HG03097 (cell line): Measurements from ENCODE around the gene CGB1.
"Not testable (repeated sequence)": the region's sequence is repeated elsewhere in the genome, so short reads cannot be mapped to it uniquely, and the experiment has no call there.

Experiments used
- ATAC-seq: cut with Tn5 transposase; IDR thresholded peaks from one replicate; pipeline ENCODE4 v1.9.1; 2021; ENCODE audit not compliant: unreplicated experiment, low FRiP score

CGB1 gene

DNA sequence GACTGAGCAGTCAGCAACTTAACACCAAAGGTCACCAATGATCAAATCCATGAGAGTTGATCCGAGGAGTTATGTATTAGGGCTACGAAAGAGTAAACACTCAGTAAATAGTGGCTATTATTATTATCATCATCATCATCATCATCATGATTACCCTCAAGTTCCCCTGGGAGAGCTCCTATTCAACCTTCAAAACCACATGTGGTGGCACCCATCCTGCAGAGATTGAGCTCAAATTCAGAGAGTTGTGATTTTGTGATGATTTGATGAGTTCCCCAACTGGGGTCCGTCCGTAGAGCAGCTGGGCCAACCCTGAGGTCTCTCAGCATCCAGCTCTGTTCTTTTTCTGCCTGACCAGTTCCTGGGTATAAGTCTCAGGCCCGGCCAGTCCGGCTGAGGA is 11.6 kb downstream of the CGB1 start:
- ATAC-seq: not testable (repeated sequence)

- not testable (repeated sequence) for ATAC-seq
Measured at GRCh38 chr19:49024233-49024632, 12.5 kb downstream of the CGB1 start, which contains the start of gene CGB3. Gene CGB3 (minus strand): TSS chr19:49024333. CDS start chr19:49023971, 362 bp downstream.

- no peak for ATAC-seq
Measured at GRCh38 chr19:49022116-49022515, 14.6 kb downstream of the CGB1 start.

GRCh38 chr19:49020931-49021895 is 15.5 kb downstream of the CGB1 start:
- ATAC-seq: no peak

DNA sequence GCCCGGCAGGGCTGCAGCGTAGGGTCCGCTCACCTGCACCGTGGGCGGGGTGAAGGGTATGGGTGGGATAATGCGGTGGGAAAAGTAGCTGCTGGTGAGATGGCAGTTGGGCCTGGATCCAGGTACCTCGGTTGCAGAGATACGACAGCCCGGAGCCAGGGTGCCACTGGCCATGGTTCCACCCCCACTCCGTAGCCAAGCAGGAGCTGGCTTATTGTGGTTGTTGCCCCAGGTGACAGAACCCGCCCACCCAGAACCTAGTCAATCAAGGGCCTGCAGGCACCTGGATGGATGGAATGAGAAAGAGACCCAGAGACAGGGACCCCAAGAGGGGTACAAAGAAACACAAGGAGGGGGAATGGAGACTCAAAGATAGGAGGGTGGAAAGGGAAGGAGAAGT is 16.4 kb downstream of the CGB1 start:
- no peak for ATAC-seq

DNA sequence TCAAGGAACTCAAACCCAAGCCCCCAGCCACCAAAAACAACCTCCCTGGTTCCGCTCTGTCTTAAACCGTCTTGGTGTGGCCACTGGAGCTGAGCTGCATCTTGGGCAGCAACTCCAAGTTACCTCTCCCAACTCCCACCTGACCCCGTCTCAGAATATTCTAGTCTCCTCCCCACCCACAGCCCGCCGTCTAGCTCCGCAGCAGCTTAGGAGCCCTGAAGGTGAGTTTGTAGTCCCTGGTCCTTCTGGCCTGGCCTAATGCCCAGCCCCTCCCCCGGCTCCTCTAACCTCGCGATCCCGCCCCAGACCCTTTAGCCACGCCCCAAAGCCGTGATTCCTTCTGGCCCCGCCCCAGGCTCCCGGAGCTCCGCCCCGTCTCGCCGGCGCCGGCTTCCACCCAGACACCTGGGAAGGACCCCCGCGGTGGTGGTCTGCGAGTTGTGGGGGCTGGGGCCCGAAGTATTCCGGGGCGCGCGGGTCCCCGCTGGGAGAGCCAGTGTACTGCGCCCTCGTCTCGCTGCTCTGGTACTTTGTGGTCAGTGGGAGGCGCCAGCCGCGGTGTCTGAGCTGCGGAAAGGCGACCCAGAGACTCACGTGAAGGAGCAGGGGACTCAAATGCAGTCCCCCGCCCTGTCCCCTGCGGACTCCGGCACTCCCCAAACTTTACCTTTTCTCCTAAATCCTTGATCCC is 17.3 kb downstream of the CGB1 start:
- no peak for ATAC-seq

- ATAC-seq: not testable (repeated sequence)
Measured at GRCh38 chr19:49018388-49019241, 18.1 kb downstream of the CGB1 start.

GRCh38 chr19:49017666-49018351 is 18.9 kb downstream of the CGB1 start:
- ATAC-seq: no peak

DNA sequence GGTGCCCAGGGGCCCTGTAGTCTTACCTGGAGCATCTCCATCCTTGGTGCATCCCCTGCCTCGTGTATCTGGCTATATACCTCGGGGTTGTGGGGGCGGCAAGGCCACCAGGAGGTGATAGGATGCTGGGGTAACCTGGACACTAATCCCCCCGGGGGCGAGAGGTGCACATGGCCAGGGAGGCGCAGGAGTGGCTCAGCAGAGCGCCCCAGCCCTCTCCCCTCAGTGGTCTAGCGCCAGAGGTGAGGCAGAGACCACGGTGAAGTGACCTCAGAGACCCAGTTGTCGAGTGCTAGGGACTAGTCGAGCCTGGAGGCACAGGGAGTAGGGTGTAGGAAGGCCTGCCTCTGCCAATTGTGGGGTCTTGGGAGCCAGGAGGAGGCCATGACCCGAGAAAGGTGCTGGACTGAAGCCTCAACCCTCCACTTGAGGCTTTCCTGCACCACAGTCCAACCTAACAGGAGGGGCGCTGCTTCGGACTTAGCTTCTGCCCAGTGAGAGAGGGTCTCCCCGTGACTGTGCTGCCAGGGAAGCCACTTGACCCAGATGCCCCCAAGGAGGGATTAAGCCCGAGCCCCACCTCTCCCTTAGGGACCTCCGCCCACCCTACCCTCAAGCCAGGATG is 19.5 kb downstream of the CGB1 start, which contains the start of gene LHB:
Gene LHB (minus strand): TSS at position 51 of the 625 bp plus-strand sequence. CDS start 10 bp downstream, at position 41.
- no peak for ATAC-seq

GRCh38 chr19:49016067-49016839 is 20.4 kb downstream of the CGB1 start:
- ATAC-seq: no peak

DNA sequence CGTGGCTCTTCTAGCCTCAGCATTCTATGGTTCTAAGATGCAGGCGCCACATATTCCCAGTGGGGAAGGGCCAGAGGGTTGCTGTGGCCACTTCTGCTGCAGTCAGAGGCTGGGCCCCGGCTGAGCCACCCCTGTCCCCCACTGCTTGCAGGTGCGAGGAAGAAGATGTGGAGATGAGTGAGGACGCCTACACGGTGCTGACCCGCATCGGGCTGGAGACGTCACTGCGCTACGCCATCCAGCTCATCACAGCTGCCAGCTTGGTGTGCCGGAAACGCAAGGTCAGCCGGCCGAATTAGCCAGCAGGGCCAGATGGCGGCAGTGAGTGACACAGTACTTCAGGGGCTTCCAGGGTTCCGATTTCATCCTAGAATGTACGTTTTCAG is 21.8 kb downstream of the CGB1 start:
- no peak for ATAC-seq

GRCh38 chr19:49014123-49014869 is 22.4 kb downstream of the CGB1 start:
- no peak for ATAC-seq

GRCh38 chr19:49011194-49011593 is 25.5 kb downstream of the CGB1 start:
- ATAC-seq: no peak

- ATAC-seq: no peak
Measured at GRCh38 chr19:49010453-49010852, 26.2 kb downstream of the CGB1 start.

GRCh38 chr19:49009828-49010227 is 26.9 kb downstream of the CGB1 start:
- no peak for ATAC-seq

GRCh38 chr19:49006905-49007304 is 29.8 kb downstream of the CGB1 start:
- ATAC-seq: no peak

DNA sequence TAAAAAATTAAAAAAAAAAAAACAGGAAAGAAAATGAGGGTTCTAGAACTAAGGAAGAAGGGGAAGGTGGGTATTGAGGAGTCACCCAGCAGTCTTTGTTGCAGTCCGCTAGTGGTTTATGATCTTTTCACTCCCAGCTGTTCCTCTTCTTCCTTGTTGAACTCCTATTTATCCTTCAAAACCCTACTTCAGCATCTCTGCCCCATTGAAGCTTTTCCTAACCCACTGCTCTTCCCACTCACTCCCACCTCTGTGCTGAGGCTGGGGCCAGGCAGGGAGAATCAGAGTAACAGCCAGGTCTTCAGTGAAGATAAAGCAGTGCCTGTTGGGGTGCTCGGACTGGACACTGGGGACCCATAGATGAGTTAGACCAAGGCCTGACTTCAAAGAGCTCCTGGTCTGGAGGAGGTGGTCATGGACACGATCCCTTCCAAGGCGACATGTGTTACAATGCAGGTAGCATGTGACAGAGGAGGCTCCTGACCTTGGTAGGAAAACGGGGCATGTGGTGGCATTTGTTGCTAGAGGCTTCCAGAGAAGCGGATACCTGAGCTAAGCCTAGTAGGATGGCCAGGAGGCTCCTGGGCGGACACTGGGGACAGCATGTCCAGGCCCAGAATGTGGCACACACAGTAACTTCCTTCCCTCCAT is 31.6 kb downstream of the CGB1 start:
- ATAC-seq: no peak

DNA sequence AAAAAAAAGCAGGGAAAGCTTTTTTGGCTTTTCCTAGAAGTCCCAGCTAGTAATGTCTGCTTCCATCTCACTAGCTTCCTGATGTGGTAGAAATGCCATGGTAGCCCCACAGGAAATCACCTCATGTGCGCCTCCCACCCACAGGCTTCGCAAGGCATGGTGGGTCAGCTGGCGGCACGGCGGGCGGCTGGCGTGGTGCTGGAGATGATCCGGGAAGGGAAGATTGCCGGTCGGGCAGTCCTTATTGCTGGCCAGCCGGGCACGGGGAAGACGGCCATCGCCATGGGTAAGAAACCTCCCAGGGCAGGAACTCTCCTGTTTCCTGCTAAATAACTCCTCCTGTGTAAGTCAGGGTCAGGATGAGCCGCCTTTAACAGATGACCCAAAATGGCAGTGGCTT is 32.6 kb downstream of the CGB1 start:
- no peak for ATAC-seq
